Brain pericyte (primary cell): ENCODE measurements around the gene CCR7.
"Not testable (repeated sequence)": the region's sequence is repeated elsewhere in the genome, so short reads cannot be mapped to it uniquely, and the experiment has no call there.

Experiments used
- DNase-seq: peaks from one replicate; pipeline ENCODE4 v3.0.0-alpha.2; 2012; ENCODE audit warnings: low read depth, low spot score

CCR7 gene

GRCh38 chr17:40597556-40598300 is 32.5 kb upstream of the CCR7 start:
- no peak for DNase-seq

DNA sequence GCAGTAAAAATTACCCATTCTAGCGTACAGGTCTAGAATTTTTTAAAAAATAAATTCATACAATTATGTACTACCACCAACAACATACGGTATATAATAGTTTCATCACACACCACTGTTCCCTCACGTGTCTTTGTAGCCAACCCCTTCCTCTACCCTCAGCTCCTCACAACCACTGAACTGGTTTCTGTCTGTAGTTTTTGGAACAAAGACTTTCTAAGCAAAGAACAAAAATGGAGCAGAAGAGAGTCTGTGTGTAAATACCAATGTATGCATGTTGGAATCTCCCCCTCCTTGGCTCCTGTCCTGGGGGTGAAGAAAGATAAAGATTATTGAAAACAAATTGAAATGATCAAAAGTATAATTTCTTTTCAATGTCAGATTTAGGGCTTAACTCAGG is 31.9 kb upstream of the CCR7 start:
- DNase-seq = no peak

DNA sequence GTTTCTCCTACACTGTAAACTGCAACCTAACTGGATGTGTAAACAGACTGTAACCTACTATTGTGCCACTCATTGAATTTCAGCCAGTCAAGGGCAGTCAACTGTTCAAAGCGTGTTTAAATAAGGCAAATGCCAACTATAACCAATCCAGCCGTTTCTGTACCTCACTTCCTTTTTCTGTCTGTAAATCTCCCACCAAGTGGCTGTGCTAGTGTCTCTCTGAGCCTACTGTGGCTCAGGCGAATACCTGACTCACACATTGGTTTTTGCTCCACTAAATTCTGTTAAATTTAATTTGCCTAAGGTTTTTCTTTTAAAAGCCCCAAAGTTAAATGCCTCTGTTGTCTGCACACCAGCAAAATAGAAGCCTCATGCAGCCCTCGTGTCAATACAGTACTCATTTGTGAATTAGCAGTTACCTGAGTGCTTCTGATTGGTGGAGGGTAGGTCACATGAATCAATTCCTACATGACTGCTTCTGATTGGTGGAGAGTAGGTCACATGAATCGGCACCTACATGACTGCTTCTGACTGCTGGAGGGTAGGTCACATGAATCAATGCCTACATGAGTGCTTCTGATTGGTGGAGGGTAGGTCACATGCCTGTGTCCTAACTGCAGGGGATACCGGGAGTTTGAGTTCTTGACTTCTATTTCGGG is 31.1 kb upstream of the CCR7 start:
- no peak for DNase-seq

DNA sequence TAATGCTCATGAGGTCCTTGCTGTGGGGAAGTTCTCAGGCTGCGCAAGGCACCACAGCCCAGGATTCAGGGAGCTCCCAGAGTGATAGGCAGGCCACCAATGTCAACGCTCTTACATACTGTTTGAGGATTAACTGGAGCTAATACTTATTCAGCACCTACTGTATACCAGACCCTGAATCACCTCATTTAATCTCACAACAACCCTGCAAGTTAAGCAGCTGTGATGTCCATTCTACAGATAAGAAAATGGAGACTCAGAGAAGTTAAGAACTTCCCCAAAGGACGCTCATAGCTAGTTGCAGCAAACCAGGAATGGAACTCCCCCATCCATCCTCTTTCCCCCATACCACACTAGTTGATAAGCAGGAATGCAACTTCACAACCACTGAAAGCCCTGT is 25.5 kb upstream of the CCR7 start:
- DNase-seq = no peak

DNA sequence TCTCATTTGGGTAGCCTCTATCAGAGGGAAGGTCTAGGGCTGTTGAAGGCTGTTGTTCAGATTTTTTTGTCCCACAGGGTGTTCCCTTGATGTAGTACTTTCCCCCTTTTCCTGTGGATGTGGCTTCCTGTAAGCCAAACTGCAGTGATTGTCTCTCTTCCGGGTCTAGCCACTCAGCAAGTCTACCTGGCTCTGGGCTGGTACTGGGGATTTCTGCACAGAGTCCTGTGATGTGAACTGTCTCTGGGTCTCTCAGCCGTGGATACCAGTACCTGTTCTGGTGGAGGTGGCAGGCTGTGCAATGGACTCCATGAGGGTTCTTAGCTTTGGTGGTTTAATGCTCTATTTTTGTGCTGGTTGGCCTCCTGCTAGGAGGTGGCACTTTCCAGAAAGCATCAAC is 23.3 kb upstream of the CCR7 start:
- DNase-seq = no peak

- DNase-seq = not testable (repeated sequence)
Observed at GRCh38 chr17:40586264-40586663, 21.0 kb upstream of the CCR7 start.

DNA sequence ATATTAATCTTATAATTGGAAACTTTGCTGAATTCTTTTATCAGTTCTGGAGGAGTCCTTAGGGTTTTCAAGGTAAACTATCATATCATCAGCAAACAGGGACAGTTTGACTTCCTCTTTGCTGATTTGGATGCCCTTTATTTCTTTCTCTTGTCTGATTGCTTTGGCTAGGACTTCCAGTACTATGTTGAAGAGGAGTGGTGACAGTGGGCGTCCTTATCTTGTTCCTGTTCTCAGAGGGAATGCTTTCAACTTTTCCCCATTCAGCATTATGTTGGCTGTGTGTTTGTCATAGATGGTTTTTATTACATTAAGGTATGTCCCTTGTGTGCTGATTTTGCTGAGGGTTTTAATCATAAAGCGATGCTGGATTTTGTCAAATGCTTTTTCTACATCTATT is 19.7 kb upstream of the CCR7 start:
- DNase-seq = not testable (repeated sequence)

- no peak for DNase-seq
Observed at GRCh38 chr17:40582328-40582901, 17.1 kb upstream of the CCR7 start.

DNA sequence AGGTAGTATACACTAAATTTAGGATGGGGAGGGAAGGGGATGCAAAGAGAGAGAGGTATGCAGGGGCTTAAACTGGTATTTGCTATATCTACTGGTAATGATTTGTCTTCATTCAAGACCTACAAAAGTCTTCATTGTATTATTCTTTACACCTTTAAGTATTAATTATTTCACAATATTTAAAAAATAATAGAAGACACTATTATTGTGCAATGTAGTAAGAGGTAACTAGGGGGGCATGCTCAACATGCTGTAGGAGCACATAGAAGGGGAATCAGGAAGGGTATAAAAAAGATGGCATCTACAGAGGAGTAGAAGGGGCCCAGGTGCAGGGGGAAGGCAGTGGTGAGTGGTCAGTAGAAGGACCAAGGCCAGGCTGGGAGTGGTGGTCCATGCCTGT is 14.9 kb upstream of the CCR7 start:
- no peak for DNase-seq

- DNase-seq = no peak
Observed at GRCh38 chr17:40579471-40579870, 14.2 kb upstream of the CCR7 start.

DNA sequence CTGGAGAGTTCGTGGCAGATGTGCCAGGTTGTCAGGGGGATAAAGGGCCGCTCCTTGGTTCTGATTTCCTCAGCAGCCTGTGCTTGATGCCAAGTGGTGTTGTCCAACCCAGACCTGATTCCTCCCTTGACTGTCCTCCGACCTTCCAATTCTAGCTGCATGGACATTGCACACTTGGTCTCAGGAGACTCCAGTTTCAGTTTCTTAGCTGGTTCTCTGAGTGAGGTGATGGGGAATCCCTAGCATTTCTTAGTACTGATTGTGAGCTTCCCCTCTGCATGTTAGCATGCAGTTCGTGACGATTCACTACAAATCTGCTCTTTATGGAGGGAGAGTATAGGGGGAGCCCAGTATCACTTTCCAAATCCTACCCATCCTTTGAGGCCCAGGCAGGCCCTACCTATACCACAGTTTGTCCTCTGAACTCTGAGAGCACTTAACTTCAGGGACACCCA is 12.4 kb upstream of the CCR7 start:
- DNase-seq = no peak

GRCh38 chr17:40576113-40576740 is 11.0 kb upstream of the CCR7 start:
- no peak for DNase-seq

- no peak for DNase-seq
Observed at GRCh38 chr17:40574292-40574691, 9.0 kb upstream of the CCR7 start.

DNA sequence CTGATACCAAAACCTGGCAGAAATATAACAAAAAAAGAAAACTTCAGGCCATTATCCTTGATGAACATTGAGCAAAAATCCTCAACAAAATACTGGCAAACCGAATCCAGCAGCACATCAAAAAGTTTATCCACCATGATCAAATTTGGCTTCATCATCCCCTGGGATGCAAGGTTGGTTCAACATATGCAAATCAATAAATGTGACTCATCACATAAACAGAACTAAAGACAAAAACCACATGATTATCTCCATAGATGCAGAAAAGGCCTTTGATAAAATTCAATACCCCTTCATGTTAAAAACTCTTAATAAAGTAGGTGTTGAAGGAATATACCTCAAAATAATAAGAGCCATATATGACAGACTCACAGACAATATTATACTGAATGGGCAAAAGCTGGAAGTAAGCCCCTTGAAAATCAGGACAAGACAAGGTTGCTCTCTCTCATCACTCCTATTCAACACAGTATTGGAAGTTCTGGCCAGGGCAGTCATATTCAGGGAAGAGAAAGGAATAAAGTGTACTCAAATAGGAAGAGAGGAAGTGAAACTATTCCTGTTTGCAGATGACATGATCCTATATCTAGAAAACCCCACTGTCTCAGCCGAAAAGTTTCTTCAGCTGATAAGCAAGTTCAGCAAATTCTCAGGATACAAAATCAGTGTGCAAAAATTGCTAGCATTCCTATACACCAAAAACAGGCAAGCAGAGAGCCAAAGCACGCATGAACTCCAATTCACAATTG is 7.1 kb upstream of the CCR7 start:
- not testable (repeated sequence) for DNase-seq

DNA sequence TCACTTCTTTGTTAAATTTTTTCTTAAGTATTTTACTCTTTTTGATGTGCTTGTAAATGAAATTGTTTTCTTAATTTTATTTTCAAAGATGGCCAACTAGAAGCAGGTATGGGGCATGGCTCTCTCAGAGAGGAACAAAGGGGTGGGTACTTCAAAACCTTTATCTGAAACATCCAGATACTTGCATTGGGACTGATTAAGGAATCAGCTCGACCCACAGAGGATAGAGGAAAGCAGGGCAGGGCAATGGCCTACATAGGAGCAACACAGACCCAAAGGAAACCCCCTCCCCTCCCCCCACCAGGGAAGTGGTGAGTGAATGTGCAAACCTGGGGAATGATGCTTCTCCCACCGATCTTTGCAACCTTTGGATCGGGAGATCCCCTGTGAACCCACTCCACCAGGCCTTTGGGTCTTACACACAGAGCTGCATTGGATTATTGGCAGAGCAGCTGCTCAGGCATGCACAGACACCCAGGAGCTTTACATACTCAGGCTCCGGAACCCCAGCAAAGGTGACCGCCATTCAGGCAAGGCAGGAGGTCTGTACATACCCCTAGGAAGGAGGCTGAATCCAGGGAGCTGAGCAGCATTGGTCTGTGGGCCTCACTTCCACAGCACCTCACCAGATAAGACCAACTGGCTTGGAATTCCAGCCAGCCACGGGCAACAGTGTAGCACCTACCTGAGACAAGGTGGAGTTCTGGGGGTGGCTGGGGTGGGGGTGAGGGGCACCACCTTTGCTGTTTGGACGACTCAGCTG is 3.0 kb upstream of the CCR7 start:
- no peak for DNase-seq

DNA sequence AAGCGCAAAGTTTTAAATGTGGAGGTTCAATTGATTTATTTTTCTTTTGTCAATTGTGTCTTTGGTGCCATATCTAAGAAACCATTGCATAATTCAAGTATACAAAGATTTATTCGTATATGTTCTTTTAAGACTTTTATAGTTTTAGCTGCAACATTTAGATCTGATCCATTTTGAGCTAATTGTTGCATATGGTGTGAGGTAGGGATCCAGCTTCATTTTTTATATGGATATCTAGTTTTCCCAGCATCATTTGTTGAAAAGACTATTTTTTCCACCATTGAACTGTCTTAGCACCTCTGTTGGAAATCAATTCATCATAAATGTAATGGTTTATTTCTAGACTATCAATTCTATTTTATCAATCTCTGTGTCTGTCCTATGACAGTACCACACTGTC is 2.1 kb upstream of the CCR7 start:
- DNase-seq = no peak

DNA sequence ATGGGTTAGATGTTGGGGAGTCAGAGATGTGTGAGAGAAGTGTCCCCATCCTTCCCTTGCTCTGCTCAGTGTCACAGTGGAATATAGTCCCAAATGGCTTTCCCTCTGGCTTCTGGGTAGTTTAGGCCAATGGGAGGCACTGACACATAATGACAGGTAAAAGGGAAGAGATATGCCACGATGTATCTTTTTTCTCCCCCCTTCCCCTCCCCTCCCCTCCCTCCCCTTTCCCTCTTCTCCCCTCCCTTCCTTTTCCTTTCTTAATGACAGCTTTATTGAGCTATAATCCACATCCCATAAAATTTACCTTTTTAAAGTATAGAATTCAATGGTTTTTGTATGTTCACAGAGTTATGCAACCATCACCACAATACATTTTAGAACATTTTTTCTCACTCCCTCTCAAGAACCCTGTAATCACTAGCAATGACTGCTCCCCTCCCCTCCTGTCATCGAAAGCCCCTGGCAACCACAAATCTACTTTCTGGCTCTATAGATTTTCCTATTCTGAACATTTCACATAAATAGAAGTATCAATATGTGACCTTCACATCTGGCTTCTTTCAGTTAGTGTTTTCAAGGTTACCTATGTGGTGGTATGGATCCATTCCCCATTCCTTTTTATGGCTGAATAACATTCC is 617 bp upstream of the CCR7 start:
- DNase-seq = no peak

GRCh38 chr17:40564195-40564882 is 933 bp downstream of the CCR7 start:
- DNase-seq = no peak

DNA sequence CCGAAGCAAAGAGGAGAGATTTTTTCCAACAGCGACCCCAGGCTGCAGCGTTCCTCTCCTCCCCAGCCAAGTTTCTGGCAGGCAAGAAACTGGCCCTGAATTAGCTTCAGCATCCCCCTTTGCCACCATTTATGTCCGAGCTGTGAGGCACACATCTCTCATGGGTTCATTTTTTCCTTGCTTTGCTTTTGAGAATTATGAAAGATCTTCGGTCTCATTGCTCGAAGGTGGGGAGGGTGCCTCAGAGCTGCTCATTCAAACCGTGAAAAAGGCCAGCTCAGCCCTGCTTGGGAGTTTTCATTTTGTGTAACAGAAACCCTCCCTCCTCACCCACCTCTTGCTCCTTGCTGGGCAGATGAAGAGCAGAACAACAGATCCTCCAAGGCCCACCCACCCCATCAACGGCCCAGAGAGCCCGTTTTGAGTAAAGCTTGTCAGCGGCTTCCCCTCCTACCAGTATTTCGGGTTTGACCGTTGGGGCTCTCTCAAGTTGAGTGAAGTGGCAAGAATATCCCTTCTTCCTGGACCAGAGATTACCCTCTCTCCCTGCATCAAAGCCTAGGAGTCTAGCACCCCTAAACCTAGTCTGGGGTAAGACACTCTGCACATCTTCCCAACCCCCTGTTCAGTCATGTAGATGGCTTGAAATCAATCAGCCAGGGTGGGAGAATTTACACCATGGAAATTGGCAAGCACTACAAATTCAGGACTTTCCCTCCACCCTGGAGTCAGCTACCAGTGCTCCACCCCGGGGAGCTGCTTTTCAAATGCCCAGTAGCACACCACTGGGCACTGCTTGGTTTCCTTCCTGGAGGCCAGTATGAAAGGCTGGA is 1.8 kb downstream of the CCR7 start:
- no peak for DNase-seq
